ENCODE data around the gene WWOX. TPM values are rescaled to one million over a fixed set of nuclear protein-coding genes. Genes with fewer than 3 reads are reported as not detected.

WWOX gene
- total RNA-seq, 1 donor from 2014 or later = 8.9 TPM

DNA sequence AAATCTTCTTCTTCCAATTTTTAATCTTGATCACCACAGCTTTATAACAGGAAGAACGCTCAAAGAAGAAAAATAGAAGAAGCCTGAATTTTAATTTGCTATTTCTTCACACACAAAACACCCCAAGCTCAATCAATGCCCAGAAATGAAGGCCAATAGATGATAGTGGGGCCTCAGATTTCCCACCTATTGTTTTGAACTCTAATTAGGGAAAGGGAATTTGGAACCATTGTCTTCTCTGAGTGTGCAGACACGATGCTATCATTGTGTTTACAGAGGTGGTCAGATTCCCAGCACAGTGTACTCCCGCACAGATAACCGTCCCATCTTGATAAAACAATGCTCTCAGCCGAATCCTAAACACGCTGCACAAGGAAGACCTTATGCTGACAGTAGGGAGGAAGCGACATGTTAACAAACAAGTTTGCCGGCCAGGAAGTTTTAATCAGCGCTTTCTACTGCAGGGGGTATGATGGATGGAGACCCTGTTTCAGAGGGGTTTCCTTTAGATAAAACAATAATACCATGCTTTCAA, 816.4 kb downstream of the WWOX start:
- intact Hi-C loops (cut with micrococcal nuclease) = no loop called here
- Histone ChIP-seq H3K27me3 (ENCODE audit: low read depth) (no peaks in the 10 kb centered on the region), H3K9me3 (replicated peaks) (peaks cover 4% of the 10 kb centered on the region), H3K36me3 (no peaks in the 10 kb centered on the region), H3K4me3 (no peak overlapping the region), H3K27ac (replicated peaks) (no peak overlapping the region), H3K4me1 (no peaks in the 10 kb centered on the region)
- TF ChIP-seq, protein P1, sequence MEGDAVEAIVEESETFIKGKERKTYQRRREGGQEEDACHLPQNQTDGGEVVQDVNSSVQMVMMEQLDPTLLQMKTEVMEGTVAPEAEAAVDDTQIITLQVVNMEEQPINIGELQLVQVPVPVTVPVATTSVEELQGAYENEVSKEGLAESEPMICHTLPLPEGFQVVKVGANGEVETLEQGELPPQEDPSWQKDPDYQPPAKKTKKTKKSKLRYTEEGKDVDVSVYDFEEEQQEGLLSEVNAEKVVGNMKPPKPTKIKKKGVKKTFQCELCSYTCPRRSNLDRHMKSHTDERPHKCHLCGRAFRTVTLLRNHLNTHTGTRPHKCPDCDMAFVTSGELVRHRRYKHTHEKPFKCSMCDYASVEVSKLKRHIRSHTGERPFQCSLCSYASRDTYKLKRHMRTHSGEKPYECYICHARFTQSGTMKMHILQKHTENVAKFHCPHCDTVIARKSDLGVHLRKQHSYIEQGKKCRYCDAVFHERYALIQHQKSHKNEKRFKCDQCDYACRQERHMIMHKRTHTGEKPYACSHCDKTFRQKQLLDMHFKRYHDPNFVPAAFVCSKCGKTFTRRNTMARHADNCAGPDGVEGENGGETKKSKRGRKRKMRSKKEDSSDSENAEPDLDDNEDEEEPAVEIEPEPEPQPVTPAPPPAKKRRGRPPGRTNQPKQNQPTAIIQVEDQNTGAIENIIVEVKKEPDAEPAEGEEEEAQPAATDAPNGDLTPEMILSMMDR (IDR thresholded peaks at IDR 0.05; ENCODE audit: borderline replicate concordance) = no peak
- DNase-seq = no peak

DNA sequence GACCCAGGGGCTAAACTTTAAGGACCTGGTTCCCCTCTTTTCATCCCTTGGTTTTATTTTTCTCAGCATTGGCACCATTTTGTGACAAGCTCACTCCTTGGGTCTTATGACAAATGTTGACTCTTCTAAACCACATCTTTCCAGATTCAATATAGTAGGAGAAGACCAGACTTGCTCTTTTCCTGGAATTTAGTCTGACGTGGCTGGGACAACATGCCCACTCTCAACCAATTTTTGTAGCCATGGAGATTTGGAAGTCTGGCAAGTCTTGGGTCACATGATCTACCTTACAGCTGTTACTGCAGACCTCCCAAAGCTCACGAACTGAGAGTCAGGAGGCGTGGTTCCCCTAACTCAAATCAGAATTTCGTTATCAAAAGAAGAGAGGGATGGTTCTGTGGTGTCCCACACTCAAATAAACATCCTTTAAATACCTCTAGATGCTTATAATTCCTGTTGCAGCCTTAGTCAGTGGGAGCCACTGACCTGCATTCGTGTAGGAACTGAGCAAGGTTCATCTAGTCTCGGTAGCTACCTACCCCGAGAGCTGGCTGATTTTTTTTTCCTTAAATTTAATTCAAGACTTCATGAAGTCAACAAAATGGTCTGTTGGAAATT, 817.6 kb downstream of the WWOX start:
- TF ChIP-seq, protein P1 (IDR thresholded peaks at IDR 0.05; ENCODE audit: borderline replicate concordance) = no peak
- no peaks in the 10 kb centered on the region for H3K4me1 ChIP-seq
- no peak for DNase-seq
- no peak overlapping the region for H3K27ac ChIP-seq (replicated peaks)
- no peaks in the 10 kb centered on the region for H3K27me3 ChIP-seq (ENCODE audit: low read depth)
- H3K9me3 ChIP-seq (replicated peaks) = peaks cover 16% of the 10 kb centered on the region
- intact Hi-C loops (cut with micrococcal nuclease) = no loop called here
- no peaks in the 10 kb centered on the region for H3K36me3 ChIP-seq
- H3K4me3 ChIP-seq = no peak overlapping the region

DNA sequence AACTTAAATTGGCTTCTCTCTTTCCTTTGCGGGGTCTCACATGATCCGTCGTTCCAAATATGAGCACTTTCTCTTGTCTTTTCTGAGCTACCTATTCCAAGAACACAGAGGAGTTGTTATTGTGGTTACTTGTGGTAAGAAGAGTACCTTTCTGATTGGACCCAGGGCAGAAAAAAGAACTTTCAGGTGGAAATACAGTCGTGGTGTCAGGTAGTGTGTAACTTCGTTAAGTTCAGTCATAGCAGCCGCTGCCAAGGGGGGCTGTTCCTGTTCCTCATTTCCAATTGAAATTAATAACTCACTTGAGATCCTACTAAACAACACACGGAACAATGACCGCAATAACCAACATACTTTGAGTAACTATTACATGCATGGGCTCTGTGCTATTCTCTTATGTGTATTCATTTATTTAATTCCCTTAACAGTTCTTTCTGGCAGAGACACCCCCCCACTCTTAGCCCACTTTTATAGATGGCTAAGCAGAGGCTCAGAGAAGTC, 819.4 kb downstream of the WWOX start:
- no peak overlapping the region for H3K27ac ChIP-seq (replicated peaks)
- no peaks in the 10 kb centered on the region for H3K27me3 ChIP-seq (ENCODE audit: low read depth)
- no peak overlapping the region for H3K4me3 ChIP-seq
- H3K4me1 ChIP-seq = no peaks in the 10 kb centered on the region
- TF ChIP-seq, protein P1 (IDR thresholded peaks at IDR 0.05; ENCODE audit: borderline replicate concordance) = no peak
- DNase-seq = no peak
- intact Hi-C loops (cut with micrococcal nuclease) = no loop called here
- peaks cover 17% of the 10 kb centered on the region for H3K9me3 ChIP-seq (replicated peaks)
- no peaks in the 10 kb centered on the region for H3K36me3 ChIP-seq

DNA sequence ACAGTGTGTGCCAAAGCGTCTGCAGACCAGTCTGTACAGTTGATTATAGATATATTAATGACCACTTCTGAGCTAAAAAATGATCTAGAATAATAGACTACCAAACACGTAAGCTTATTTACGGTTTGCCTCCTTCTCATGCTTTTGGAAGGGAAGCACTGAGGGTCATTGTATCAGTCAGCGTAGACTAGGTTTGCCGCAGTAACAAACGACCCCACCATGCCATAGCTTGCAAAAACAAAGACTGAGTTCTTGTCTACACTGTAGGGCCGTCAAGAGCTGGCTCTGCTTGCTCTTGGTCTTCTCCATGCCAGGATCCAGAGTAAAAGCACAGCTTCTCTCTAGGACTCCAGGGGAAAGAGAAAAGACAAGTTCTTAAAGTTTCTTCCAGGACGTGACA, 820.4 kb downstream of the WWOX start:
- no peaks in the 10 kb centered on the region for H3K36me3 ChIP-seq
- intact Hi-C loops (cut with micrococcal nuclease) = loop anchor here (10.0 kb wide), 1 partner anchor 685 kb away; the partner anchor contains the start of gene MAF
- H3K4me1 ChIP-seq = no peaks in the 10 kb centered on the region

DNA sequence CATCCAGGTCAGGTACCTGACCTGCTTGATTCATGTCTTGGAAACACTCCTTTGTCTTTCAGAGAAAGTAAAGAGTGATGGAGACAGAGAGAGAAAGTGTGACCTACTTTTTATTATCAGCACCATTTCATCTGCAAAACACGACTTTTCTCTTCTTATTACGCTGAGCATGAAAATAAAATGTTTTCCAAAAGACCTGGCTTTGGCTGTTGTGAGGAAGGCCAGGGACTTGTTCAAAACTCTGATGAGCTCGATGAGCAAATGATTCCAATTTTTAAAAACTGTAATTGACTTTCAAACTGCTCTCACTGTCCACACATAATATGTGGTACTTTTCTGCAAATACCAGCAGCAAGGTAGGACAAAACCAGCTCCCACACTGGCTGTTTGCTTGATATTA, 821.2 kb downstream of the WWOX start:
- Histone ChIP-seq H3K9me3 (replicated peaks) (peaks cover 17% of the 10 kb centered on the region), H3K36me3 (no peaks in the 10 kb centered on the region), H3K4me3 (no peak overlapping the region), H3K27me3 (ENCODE audit: low read depth) (no peaks in the 10 kb centered on the region), H3K4me1 (no peaks in the 10 kb centered on the region), H3K27ac (replicated peaks) (no peak overlapping the region)
- no peak for DNase-seq
- TF ChIP-seq, protein P1 (IDR thresholded peaks at IDR 0.05; ENCODE audit: borderline replicate concordance) = no peak
- intact Hi-C loops (cut with micrococcal nuclease) = loop anchor here (10.0 kb wide), 1 partner anchor 684 kb away; the partner anchor contains the start of gene MAF

More for the DNA sequence above, 820.4 kb downstream of the WWOX start:
- Histone ChIP-seq H3K27me3 (ENCODE audit: low read depth) (no peaks in the 10 kb centered on the region), H3K4me3 (no peak overlapping the region), H3K9me3 (replicated peaks) (peaks cover 17% of the 10 kb centered on the region), H3K27ac (replicated peaks) (no peak overlapping the region)
- no peak for DNase-seq
- TF ChIP-seq, protein P1 (IDR thresholded peaks at IDR 0.05; ENCODE audit: borderline replicate concordance) = no peak

Data from left ventricle myocardium inferior (tissue), 1 donor.